GM19467 (cell line): ENCODE measurements around the gene GABRP.
A peak's percentile ranks its signal among the peaks of the same experiment; 100 is the strongest.
"Not testable (repeated sequence)": the region's sequence is repeated elsewhere in the genome, so short reads cannot be mapped to it uniquely, and the experiment has no call there.

Experiments
- ATAC-seq: cut with Tn5 transposase; IDR thresholded peaks from one replicate; pipeline ENCODE4 v1.9.1; 2021; ENCODE audit warnings: mild to moderate bottlenecking, moderate library complexity; ENCODE audit not compliant: unreplicated experiment

The GABRP gene

GRCh38 chr5:170791325-170791954, 7.9 kb downstream of the GABRP start:
- peak; percentile 72 for ATAC-seq

DNA sequence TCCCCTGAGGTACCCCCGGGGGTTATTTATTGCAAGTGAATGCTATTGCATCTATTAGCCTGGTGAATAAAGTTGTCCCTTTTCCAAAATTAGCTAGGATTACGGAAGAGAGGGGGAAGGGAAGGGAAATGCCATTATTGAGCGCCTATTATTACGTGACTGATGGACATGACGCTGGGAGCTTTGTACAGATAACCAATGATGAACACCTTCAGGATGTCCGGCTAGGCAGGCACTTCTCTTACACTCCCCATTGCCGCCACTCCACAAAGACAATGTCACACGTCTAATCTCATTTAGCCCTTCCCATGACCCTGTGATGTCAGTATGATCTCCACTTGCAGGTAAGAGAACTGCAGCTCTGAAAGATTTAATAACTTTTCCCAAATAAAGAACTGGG, 9.4 kb downstream of the GABRP start:
- no peak for ATAC-seq

GRCh38 chr5:170795154-170795553, 11.6 kb downstream of the GABRP start:
- no peak for ATAC-seq

DNA sequence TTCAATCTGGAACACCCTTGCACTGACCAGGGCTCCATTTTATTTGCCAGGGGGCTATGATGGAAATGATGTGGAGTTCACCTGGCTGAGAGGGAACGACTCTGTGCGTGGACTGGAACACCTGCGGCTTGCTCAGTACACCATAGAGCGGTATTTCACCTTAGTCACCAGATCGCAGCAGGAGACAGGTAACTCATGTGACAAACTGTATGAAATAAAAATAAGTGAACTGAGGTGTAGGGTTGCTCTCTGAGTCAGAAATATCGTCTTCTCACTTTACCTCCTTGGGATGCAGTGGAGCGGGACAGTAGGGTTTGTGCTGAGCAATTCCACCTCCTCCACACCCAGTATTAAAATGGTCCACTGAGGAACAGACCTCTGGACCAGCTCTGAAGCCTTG, 22.1 kb downstream of the GABRP start:
- no peak for ATAC-seq

DNA sequence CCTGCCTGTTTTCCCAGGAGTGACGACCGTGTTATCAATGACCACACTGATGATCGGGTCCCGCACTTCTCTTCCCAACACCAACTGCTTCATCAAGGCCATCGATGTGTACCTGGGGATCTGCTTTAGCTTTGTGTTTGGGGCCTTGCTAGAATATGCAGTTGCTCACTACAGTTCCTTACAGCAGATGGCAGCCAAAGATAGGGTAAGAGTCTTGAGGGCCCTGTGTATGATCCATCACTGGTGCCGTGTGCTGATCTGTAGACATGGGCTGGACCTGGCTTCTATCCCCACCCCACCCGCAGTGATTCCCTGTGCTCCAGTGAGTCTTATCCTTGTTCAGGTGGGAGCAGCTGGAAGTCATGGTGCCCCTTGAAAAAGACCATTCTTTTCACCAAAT, 26.0 kb downstream of the GABRP start:
- no peak for ATAC-seq

DNA sequence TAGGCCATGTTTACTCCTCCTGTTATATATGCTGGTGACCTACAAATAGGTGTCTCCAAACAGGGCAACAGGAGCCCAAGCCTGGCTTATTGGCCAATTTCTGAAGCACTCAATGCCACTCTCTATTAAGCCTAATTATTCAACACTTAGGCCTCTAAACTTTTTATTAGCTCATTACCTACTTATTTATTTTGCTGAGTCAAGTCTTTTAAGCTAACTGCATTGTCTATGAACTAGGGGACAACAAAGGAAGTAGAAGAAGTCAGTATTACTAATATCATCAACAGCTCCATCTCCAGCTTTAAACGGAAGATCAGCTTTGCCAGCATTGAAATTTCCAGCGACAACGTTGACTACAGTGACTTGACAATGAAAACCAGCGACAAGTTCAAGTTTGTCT, 28.2 kb downstream of the GABRP start:
- ATAC-seq = no peak

DNA sequence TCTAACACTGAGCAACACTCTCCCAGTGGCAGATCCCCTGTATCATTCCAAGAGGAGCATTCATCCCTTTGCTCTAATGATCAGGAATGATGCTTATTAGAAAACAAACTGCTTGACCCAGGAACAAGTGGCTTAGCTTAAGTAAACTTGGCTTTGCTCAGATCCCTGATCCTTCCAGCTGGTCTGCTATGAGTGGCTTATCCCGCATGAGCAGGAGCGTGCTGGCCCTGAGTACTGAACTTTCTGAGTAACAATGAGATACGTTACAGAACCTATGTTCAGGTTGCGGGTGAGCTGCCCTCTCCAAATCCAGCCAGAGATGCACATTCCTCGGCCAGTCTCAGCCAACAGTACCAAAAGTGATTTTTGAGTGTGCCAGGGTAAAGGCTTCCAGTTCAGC, 29.7 kb downstream of the GABRP start:
- ATAC-seq = no peak

DNA sequence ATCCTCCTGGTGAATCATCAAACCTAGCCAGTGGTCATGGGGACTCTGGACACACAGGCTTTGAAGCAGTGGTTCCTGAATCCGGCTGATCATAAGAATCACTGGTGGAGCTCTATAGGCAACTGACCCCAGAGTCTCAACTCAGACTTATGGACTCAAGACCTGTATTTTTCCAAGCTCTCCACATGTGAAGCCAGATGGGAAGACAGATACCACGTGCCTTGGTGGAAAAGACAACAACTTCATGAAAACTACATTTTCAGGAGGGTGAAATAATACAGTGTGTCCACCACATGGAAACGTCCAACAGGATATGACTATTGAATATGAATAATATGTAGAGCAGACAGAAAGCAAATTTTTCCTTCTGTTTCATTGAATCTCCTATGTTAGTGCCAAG, 33.7 kb downstream of the GABRP start:
- ATAC-seq = no peak

- no peak for ATAC-seq
Measured at GRCh38 chr5:170818232-170818631, 34.7 kb downstream of the GABRP start.

- no peak for ATAC-seq
Measured at GRCh38 chr5:170819824-170820223, 36.3 kb downstream of the GABRP start.

DNA sequence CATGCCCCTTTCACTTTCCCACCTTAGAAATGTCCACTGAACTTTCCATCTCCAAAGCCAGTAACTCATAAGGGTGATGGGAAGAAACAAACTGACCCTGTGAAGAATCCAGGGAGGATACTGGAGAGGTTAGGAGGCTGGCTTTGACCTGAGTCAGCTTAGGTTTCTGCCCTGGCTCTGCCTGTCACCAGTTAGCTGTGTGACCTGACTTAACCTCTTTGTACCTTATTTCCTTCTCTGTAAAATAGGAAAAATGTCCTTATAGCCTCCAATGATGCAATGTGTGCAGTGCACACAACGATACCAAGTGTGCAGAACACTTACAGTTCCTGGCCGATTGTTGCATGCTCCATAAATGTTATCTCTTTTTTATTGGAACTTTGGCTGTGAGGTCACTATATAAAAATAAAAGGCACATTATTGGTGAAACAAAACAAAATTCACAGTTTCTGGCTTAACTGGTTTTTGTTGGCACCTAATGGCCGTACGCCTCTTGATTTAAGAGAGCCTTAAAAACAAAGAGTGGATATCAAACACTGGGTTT, 37.8 kb downstream of the GABRP start:
- no peak for ATAC-seq

DNA sequence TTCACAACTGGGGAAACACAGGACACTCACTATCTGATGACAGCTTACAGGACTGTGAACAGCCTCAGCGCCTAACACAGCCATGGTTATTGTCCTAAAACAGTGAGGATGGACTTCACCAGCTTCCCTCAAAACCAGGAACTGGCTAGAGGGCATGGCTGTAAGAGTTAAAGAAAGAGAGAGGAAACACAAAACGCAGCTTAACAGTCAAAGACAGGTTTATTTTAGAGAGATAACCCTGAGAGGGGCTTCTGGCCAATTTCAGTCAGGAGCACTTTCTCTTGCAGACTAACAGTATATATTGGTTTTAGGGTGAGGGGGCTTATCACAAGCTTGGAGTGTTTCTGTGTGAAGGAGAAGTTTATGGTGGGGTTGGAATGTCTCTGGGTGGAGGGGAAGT, 42.6 kb downstream of the GABRP start:
- no peak for ATAC-seq

DNA sequence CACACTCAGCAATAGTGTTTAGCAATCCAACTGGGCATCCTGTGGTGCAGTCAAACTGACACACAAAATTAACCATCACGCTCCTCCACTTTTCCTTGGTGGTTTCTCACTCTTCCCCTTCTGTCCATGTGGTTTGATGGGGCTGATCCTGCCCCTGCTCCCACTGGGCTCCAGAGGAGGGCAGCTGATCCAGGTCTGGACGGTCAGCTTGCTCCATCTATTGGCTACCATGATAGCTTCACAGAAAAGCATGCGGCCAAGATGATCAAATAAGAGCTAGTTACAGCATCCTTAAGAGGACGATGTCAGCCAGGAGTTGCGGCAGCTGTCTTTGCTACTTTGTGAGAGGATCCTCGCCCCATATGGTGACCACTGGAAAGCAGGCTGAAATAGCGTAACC, 48.7 kb downstream of the GABRP start:
- no peak for ATAC-seq

GRCh38 chr5:170833981-170834380, 50.5 kb downstream of the GABRP start:
- not testable (repeated sequence) for ATAC-seq

- no peak for ATAC-seq
Measured at GRCh38 chr5:170836226-170836625, 52.7 kb downstream of the GABRP start.

DNA sequence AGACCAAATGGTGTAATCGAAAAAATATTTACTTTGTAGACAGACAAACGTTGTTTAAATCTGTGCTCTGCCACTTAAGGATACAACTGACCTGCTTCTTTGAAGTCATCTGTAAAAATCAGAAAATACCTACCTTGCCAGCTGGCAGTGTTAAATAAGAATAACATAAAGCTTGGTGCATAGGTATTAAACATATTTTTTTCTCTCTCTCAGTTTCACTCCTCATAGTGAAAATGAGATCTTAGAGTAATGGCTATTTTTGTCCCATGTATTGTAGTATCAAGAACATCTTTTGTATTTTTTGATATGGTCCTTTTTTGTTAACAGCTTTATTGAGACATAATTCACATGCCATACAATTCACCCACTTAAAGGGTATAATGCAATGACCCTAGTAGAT, 60.3 kb downstream of the GABRP start:
- ATAC-seq = peak; percentile 61

GRCh38 chr5:170844651-170845050, 61.1 kb downstream of the GABRP start:
- ATAC-seq = no peak

GRCh38 chr5:170846416-170846815, 62.9 kb downstream of the GABRP start:
- no peak for ATAC-seq

- ATAC-seq = no peak
Measured at GRCh38 chr5:170846846-170847245, 63.3 kb downstream of the GABRP start.

DNA sequence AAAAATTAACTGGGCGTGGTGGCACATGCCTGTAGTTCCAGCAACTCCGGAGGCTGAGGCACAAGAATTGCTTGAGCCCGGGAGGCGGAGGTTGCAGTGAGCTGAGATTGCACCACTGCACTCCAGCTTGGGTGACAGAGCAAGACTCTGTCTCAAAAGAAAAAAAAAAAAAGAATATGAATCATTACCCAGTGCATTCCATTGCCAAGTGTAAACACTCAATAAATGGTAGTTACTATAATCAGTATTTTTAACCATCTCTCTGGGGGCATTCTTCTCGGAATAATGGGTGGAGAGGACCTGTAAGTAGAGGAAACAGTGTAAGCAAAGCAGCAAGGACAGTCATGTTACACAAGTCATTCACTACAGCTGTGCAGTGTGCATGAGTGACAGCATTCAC, 64.5 kb downstream of the GABRP start:
- no peak for ATAC-seq

- ATAC-seq = no peak
Measured at GRCh38 chr5:170849374-170849773, 65.8 kb downstream of the GABRP start.

DNA sequence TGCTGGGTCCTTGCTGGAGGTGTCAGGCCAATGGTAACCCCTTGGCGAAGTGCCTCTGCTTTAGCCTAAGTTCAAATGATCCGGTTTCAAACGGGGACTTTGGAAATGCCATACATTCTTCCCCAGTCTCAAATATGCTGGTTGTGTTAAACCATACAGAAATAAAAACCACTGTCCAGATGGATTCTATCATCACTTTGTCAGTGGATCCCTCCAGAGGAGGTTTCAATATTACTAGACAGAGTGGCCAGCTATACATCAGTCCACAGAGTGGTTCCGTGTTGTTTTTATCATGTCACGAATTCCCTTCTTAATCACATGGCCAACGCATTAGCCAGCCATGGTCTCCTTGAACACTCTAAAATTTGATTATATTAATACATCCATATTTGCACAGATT, 71.0 kb downstream of the GABRP start:
- no peak for ATAC-seq

- ATAC-seq = no peak
Measured at GRCh38 chr5:170857066-170857465, 73.5 kb downstream of the GABRP start.
